Embryonic facial prominence (tissue), 1 donor: Measurements from ENCODE around the gene ALOX12B.
"Not testable (repeated sequence)": the region's sequence is repeated elsewhere in the genome, so short reads cannot be mapped to it uniquely, and the experiment has no call there.

Experiments
- DNase-seq: peaks from one replicate; pipeline ENCODE4 v3.0.0-alpha.2; 2016; ENCODE audit errors: extremely low spot score

The ALOX12B gene

GRCh38 chr17:8064561-8065019 is 22.9 kb downstream of the ALOX12B start:
- no peak for DNase-seq

- no peak for DNase-seq
Measured at GRCh38 chr17:8063761-8064534, 23.6 kb downstream of the ALOX12B start.

GRCh38 chr17:8062807-8063483 is 24.6 kb downstream of the ALOX12B start:
- no peak for DNase-seq

- DNase-seq: no peak
Measured at GRCh38 chr17:8062435-8062806, 25.1 kb downstream of the ALOX12B start.

- not testable (repeated sequence) for DNase-seq
Measured at GRCh38 chr17:8061851-8062250, 25.7 kb downstream of the ALOX12B start.

DNA sequence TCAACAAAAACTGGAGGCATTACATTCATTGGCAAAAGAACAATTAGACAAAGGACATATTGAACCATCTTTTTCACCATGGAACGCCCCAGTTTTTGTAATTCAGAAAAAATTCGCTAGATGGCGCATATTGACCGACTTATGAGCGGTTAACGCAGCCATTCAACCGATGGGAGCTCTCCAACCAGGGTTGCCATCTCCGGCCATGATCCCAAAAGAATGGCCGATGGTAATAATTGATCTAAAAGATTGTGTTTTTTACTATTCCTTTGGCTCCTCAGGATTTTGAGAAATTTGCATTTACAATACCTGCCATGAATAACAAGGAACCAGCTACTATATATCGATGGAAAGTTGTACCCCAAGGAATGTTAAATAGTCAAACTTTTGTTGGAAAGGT is 27.2 kb downstream of the ALOX12B start:
- DNase-seq: no peak

GRCh38 chr17:8059131-8059530 is 28.4 kb downstream of the ALOX12B start:
- no peak for DNase-seq

DNA sequence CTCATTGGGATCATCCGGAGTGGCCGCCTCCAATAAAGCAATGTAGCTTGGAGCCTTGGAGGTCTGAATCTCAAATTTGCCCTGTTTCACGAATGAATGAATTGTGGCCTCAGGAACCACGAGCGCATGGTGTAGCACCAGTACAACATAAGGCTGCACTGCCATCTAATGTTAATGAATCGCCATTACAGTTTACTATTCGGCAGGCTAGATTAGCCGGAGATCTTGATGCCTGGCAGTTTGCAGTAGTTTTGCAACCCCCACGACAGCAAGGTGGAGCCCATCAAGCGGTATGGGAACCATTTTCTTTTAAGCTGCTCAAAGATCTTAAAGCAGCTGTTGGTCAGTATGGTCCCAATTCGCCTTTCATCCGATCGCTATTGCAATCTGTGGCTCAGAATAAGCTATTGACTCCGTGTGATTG is 29.8 kb downstream of the ALOX12B start:
- peak; percentile 76 for DNase-seq

- DNase-seq: no peak
Measured at GRCh38 chr17:8056976-8057625, 30.4 kb downstream of the ALOX12B start.

GRCh38 chr17:8056232-8056975 is 31.1 kb downstream of the ALOX12B start:
- no peak for DNase-seq

- DNase-seq: no peak
Measured at GRCh38 chr17:8055851-8056231, 31.7 kb downstream of the ALOX12B start.

- no peak for DNase-seq
Measured at GRCh38 chr17:8053600-8053999, 33.9 kb downstream of the ALOX12B start.

DNA sequence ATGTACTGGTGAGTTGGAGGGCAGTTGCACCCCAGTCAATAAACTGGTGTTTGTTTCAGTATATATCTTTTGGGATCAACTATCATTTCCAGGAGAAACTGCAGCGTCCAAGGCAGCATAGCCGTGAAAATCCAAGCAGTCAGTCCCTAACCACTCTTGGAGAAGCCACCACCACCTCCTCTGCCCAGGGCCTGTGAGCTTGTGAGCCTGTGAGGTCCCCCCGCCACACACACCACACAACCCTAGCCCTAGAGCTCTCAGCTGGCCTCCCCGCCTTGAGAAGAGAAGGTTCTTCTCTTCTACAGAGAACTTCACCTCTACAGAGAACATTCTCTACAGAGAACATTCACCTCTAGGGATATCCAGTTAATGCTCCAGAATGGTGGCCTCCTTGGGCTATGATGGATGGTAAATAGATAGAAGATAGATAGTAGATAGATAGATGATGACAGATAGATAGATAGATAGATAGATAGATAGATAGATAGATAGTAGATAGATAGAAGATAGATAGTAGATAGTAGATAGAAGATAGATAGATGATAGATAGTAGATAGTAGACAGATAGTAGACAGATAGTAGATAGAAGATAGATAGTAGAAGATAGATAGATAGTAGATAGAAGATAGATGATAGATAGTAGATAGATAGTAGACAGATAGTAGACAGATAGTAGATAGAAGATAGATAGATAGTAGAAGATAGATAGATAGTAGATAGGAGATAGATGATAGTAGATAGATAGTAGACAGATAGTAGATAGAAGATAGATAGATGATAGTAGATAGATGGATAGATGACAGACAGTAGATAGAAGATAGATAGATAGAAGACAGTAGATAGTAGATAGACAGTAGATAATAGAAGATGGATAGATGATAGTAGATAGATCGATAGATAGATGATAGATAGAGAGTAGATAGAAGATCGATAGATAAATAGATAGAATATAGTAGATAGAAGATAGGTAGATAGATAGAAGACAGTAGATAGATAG is 35.0 kb downstream of the ALOX12B start:
- no peak for DNase-seq

- no peak for DNase-seq
Measured at GRCh38 chr17:8051831-8052230, 35.7 kb downstream of the ALOX12B start.

DNA sequence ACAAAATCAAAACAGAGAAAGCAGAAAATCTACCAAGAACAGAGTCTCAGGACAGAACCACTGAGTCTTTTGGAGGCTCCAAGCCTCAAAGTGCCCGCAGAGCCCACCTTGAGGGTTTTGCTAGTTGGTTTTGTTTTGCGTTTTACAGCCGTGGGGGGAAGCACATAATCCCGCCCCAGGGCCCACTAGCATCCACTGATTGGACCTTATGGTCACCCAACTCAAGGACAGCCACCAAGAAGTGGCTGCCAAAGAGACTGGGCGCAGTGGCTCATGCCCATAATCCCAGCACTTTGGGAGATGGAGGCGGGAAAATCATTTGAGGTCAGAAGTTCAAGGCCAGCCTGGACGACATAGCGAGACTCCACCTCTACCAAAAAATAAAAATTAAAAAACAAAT is 38.8 kb downstream of the ALOX12B start:
- DNase-seq: no peak

GRCh38 chr17:8048236-8048635 is 39.3 kb downstream of the ALOX12B start:
- no peak for DNase-seq

DNA sequence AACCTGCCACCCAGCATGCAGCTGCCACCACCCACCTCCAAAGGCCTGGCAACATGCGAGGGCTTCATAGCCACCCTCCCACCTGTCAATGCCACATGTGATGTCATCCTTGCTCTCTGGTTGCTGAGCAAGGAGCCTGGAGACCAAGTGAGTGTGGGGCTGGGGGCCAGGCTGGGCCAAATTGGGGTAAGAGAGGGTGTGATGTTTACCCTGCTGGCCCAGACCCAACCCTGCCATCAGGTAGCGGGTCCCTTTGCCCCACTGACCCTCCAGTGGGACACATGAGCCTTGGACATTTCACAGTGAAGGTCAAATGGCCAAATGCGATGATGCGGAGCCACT is 39.8 kb downstream of the ALOX12B start:
- DNase-seq: no peak

DNA sequence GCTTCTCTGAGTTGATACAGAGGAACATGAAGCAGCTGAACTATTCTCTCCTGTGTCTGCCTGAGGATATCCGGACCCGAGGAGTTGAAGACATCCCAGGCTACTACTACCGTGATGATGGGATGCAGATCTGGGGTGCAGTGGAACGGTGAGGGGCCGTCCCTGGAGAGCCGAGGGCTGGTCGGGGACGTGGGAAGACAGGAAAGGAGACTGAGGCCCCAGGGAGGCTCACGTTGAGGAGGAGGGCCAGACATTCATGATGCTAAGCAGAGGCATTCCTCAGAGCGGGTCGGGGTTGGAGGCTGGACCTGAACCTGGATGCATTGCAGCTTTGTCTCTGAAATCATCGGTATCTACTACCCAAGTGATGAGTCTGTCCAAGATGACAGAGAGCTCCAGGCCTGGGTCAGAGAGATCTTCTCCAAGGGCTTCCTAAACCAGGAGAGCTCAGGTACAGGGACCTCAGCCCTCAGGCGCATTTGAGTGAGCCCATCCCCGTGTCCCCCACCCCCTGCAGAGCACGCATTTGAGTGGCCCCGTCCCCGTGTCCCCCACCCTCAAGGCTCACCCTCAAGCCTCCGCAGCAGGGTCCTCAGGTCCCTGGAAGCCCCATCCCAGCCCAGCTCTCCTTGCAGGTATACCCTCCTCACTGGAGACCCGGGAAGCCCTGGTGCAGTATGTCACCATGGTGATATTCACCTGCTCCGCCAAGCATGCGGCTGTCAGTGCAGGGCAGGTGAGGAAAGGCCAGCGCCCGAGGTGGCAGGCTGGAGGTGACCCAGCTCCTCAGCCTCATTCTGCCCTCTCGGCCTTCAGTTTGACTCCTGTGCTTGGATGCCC is 40.4 kb downstream of the ALOX12B start:
- no peak for DNase-seq

DNA sequence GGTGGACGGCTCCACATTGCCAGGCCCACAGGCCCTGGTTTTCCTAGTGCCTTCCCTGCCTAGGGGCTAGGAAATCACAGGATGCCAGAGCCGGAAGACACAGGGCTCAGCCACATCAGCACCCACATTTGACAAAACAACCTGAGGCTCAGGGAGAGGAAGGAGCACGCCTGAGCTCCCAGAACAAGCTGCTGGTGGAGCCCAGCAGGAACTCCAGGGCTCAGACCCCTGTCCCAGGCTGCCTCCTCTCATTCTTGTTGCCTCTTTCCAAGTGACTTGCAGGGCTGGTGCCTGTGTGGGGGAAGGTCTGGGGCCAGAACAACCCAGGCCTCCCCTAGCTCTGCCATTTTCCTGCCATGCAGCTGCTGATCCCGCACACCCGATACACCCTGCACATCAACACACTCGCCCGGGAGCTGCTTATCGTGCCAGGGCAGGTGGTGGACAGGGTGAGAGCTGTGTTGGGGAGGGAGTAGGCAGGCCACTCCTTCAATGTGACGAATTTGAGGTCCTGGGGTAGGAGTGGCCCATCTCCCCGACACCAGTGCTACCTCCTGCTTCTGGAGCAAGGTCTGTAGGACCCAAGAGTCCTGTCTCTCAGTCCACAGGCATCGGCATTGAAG is 41.1 kb downstream of the ALOX12B start:
- DNase-seq: no peak
